ENCODE results near the gene CCDC61. TPM values are rescaled to one million over a fixed set of nuclear protein-coding genes. Genes with fewer than 3 reads are reported as not detected.

Gene CCDC61
- total and polyA plus RNA-seq, 7 donors = 2.9 to 6.2 (median 5.3) TPM

DNA sequence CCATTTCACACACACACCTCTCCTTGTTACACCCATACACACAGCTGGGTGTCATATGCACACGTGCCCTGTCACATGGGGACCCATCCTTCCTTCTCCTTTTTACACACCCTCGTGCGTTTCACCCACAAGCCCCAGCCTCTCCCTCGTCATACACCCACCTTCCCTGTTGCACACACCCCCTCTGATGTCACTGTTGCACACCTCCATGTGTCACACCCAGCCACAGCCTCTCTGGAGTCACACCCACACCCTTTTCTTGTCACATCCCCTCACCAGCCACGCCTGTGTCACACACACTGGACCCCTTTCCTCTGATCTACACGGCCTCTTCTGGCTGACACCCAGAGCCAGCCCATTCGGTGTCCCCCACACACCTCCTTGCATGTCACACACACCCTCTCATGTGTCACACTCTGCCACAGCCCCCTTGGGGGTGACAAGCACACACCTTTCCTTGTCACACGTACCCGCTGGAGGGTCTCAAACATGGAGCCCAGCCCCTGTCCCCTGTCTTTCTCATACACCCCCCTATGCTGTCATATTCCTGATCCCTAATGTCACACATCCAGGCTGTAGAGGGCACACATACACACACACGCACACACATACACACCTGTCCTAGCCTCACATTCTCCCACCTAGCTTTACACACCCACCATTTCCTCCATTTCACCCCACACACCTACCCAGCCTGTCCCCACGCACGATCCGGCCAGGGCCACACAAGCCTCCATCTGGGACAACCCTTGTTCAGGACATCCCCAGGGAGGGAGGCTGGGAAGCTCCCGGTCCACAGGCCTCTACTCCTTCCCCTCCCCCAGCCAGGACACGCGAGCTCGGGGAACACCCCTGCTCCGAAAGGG is 23.0 kb upstream of the CCDC61 start:
- H3K9me3 ChIP-seq = no peaks in the 10 kb centered on the region
- DNase-seq = no peak
- intact Hi-C loops (cut with DNase I) = no loop called here
- no peak for TF ChIP-seq CTCF (IDR thresholded peaks at IDR 0.05)
- no peaks in the 10 kb centered on the region for H3K4me1 ChIP-seq
- H3K27ac ChIP-seq = peak overlapping the region; percentile 16
- WGBS, 3 donors = 12 to 15% (median 13%) methylated on average over 18 of the region's 18 CpGs
- peak overlapping the region; percentile 52 for H3K4me3 ChIP-seq
- peak in 2 of 4 donors; percentile 14 to 20 for ATAC-seq
- H3K27me3 ChIP-seq (ENCODE audit: insufficient read depth in 3 of 3, low read length in 2 of 3) = peaks cover 0 to 85% (median 19%) of the 10 kb centered on the region in 3 donors
- H3K36me3 ChIP-seq (ENCODE audit: insufficient read depth in 1 of 2, low read depth in 1 of 2) = no peaks in the 10 kb centered on the region

DNA sequence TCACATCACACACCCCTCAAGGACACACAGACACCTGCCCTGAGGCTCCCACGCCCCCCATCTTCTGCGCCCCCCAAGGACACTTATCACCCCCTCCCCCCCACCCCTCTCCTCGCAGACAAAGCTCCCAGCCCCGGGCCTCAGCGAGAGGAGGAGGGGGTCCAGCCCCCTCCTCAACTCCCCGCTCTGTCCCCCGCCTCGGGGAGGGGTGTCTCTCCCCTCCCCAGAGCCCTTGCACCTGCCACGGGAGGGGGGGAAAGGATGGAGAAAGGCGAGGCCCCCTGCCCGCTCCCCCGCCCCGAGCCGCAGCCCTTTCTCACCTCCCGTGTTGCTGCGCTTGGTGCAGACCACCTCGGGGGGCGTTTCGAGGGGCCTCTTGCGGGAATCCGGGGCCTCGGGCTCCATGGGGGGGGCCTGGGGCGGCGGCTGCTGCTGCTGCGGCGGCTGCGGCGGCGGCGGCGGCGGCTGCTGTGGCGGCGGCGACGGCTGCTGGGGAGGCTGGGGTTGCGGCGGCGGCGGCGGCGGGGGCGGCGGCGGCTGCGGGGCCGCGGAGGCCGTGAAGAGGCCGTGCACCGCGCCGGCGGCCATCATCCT is 22.2 kb upstream of the CCDC61 start:
- DNase-seq = no peak
- H3K4me1 ChIP-seq = no peaks in the 10 kb centered on the region
- intact Hi-C loops (cut with DNase I) = no loop called here
- H3K9me3 ChIP-seq = no peaks in the 10 kb centered on the region
- WGBS, 3 donors = 0 to 3% (median 1%) methylated on average over 5 to 37 of the region's 54 CpGs
- H3K36me3 ChIP-seq (ENCODE audit: insufficient read depth in 1 of 2, low read depth in 1 of 2) = no peaks in the 10 kb centered on the region
- TF ChIP-seq CTCF (IDR thresholded peaks at IDR 0.05) = no peak
- H3K4me3 ChIP-seq = peak overlapping the region; percentile 52
- H3K27ac ChIP-seq = no peak overlapping the region
- ATAC-seq = no peak
- H3K27me3 ChIP-seq (ENCODE audit: insufficient read depth in 3 of 3, low read length in 2 of 3) = peaks cover 0 to 80% (median 19%) of the 10 kb centered on the region in 3 donors

DNA sequence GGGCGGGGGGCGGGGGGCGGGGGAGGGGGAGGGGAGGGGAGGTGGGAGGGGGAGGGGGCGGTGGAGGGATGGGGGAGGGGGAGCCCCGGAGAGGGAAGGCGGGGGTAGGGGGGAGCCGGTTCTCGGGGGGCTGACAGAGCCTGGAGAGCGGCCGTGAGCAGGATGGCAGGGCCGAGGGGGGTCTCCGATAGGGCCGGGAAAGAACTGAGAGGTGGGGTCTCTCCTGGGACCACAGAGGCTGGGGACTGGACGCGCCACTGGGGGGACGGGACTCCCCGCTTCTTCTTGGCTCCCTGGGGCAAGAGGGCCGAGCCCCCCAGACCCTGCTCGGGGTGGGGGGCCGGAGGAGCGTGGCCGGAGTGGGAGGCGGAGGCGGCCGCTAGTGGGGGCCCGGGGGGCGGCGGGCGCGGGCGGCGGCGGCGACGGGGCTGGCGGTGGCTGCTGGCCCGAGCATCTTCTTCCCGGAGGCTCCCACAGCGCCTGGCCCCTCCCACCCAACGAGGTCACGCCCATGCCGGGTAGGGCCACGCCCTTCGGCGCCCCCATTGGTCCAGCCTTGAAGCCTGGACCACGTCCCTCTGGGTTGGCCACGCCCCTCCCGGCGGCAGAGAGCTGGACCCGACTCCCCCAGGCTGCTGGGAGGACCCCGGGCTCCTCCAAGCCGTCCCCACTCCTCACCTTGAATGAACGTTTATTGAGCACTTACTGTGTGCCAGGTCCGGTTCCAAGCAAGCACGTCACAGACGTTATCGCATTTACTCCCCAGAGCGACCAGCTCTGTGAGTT is 21.5 kb upstream of the CCDC61 start, which contains the start of gene NOVA2:
Gene NOVA2 (minus strand): TSS at position 313 of the 786 bp plus-strand sequence. CDS start 514 bp downstream, outside the sequence.
- intact Hi-C loops (cut with DNase I) = no loop called here
- ATAC-seq = peak in 3 of 4 donors; percentile 67 to 77 (median 74)
- no peak within 1 kb of the TSS for H3K27ac ChIP-seq
- 3 to 4% (median 4%) methylated on average over 15 to 54 of the region's 58 CpGs for WGBS, 3 donors
- H3K36me3 ChIP-seq (ENCODE audit: insufficient read depth in 1 of 2, low read depth in 1 of 2) = no peaks in the 10 kb centered on the region
- H3K4me3 ChIP-seq = peak within 1 kb of the TSS; percentile 52
- no peak for TF ChIP-seq CTCF (IDR thresholded peaks at IDR 0.05)
- H3K27me3 ChIP-seq (ENCODE audit: insufficient read depth in 3 of 3, low read length in 2 of 3) = peaks cover 0 to 80% (median 19%) of the 10 kb centered on the region in 3 donors
- peak; percentile 73 to 81 for DNase-seq
- H3K9me3 ChIP-seq = no peaks in the 10 kb centered on the region
- H3K4me1 ChIP-seq = no peaks in the 10 kb centered on the region

DNA sequence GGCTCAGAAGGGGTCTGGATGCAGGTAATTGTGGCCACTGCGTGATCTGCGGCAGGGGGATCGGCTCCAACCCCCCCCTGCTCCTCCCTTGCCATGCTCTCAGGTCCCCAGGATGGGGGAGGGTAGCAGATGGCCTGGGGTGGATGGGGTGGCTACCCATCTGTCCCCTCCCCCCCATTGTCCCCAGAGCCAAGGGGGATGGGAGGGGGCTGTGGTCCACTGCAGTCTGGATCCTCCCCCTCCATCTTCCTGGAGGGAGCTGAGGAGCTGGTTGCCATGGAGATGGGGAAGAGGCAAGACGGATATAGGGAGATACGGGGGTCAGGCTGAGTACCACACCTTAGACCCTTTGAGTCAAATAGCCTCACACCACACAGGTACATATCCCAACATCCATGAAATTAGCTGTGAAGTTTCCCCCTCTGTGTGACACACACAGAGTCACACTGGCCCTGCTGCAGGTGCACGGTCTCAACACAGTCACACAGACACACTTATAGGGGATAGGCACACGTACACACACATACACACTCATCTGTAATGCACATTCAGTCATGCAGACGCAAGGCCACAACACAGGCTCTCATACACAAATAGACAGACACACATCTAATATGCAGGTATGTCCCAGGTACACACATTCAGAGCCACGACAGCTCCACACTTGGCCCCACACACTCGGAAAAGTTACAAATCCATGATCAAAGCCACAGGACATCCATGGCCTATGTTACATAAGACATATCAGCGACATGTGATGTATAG is 19.8 kb upstream of the CCDC61 start:
- no peaks in the 10 kb centered on the region for H3K4me1 ChIP-seq
- WGBS, 3 donors = 62 to 75% (median 67%) methylated on average over 11 of the region's 11 CpGs
- no peak overlapping the region for H3K27ac ChIP-seq
- TF ChIP-seq CTCF (IDR thresholded peaks at IDR 0.05) = no peak
- H3K36me3 ChIP-seq (ENCODE audit: insufficient read depth in 1 of 2, low read depth in 1 of 2) = no peaks in the 10 kb centered on the region
- H3K4me3 ChIP-seq = no peak overlapping the region
- DNase-seq (no peak), ATAC-seq (no peak)
- H3K9me3 ChIP-seq = no peaks in the 10 kb centered on the region
- H3K27me3 ChIP-seq (ENCODE audit: insufficient read depth in 3 of 3, low read length in 2 of 3) = peaks cover 0 to 69% (median 17%) of the 10 kb centered on the region in 3 donors
- intact Hi-C loops (cut with DNase I) = no loop called here
